WTC11 (cell line): ENCODE measurements around the gene AFF2. TPM values are rescaled to one million over a fixed set of nuclear protein-coding genes. Genes with fewer than 3 reads are reported as not detected.

Source experiments
- ATAC-seq: fragments of 200-7000 bp; cut with Tn5 transposase; 2 replicates; pipeline ENCODE4 v1.10.0; 2021; ENCODE audit warnings: mild to moderate bottlenecking, moderate library complexity
- CTCF ChIA-PET: fragments of 300-600 bp; sonication (Branson Sonifier 250); formaldehyde crosslinking; loops from one replicate; lab custom pipeline; 2021; ENCODE audit warnings: antibody characterized with exemption; lab: Charles Lee
- POLR2A ChIA-PET: fragments of 350-600 bp; sonication (Branson Sonifier 250); formaldehyde crosslinking; loops from one replicate; lab custom pipeline; 2021; ENCODE audit warnings: antibody characterized with exemption; lab: Charles Lee
- DNase-seq: peaks from one replicate; pipeline ENCODE4 v3.0.0; 2021; ENCODE audit warnings: low spot score
- H3K27ac Mint-ChIP-seq: 2 replicates; pipeline ENCODE4 v1.8.0; 2021; ENCODE audit warnings: mixed read lengths
- H3K27me3 Mint-ChIP-seq: 2 replicates; pipeline ENCODE4 v1.8.0; 2021; ENCODE audit warnings: low read depth, mild to moderate bottlenecking, moderate library complexity, mixed read lengths
- H3K36me3 Mint-ChIP-seq: 2 replicates; pipeline ENCODE4 v1.8.0; 2021; ENCODE audit warnings: mixed read lengths
- H3K4me1 Mint-ChIP-seq: 2 replicates; pipeline ENCODE4 v1.8.0; 2022; ENCODE audit warnings: mixed read lengths
- H3K4me3 Mint-ChIP-seq: 2 replicates; pipeline ENCODE4 v1.8.0; 2021; ENCODE audit warnings: mild to moderate bottlenecking, moderate library complexity, mixed read lengths
- H3K9me3 Mint-ChIP-seq: 2 replicates; pipeline ENCODE4 v1.8.0; 2021; ENCODE audit warnings: mixed read lengths
- CREB1 ChIP-seq: sonication (generic); formaldehyde crosslinking; IDR thresholded peaks from 2 replicates; pipeline ENCODE4 v1.8.0; 2023; ENCODE audit warnings: mild to moderate bottlenecking, missing genetic modification reagents
- ESRRA ChIP-seq: sonication (generic); formaldehyde crosslinking; IDR thresholded peaks from 2 replicates; pipeline ENCODE4 v1.8.1; 2022; ENCODE audit warnings: mild to moderate bottlenecking, missing genetic modification reagents, borderline replicate concordance
- JAZF1 ChIP-seq: fragments of 250-450 bp; sonication (Bioruptor Pico); IDR thresholded peaks from 2 replicates; pipeline ENCODE4 v1.9.0; 2021; ENCODE audit warnings: moderate library complexity, mild to moderate bottlenecking, inconsistent platforms
- NFATC4 ChIP-seq: fragments of 250-450 bp; sonication (Bioruptor Pico); IDR thresholded peaks from 2 replicates; pipeline ENCODE4 v1.9.0; 2021; ENCODE audit warnings: mild to moderate bottlenecking
- NR2C2 ChIP-seq: sonication (generic); formaldehyde crosslinking; IDR thresholded peaks from 2 replicates; pipeline ENCODE4 v1.8.0; 2022; ENCODE audit warnings: mild to moderate bottlenecking, missing genetic modification reagents
- RORB ChIP-seq: fragments of 250-450 bp; sonication (Bioruptor Pico); IDR thresholded peaks from 2 replicates; pipeline ENCODE4 v1.9.0; 2021; ENCODE audit warnings: mild to moderate bottlenecking
- SMAD4 ChIP-seq: sonication (generic); formaldehyde crosslinking; IDR thresholded peaks from 2 replicates; pipeline ENCODE4 v1.8.0; 2022; ENCODE audit warnings: mild to moderate bottlenecking, missing genetic modification reagents
- TEAD4 ChIP-seq: sonication (generic); formaldehyde crosslinking; IDR thresholded peaks from 2 replicates; pipeline ENCODE4 v1.8.0; 2022; ENCODE audit warnings: mild to moderate bottlenecking, missing genetic modification reagents
- TP53 ChIP-seq: sonication (generic); formaldehyde crosslinking; IDR thresholded peaks from 2 replicates; pipeline ENCODE4 v1.8.1; 2023; ENCODE audit warnings: mild to moderate bottlenecking, missing genetic modification reagents
- ZNF232 ChIP-seq: sonication (generic); formaldehyde crosslinking; IDR thresholded peaks from 2 replicates; pipeline ENCODE4 v1.8.0; 2022; ENCODE audit warnings: mild to moderate bottlenecking, missing genetic modification reagents
- ZNF263 ChIP-seq: sonication (generic); formaldehyde crosslinking; IDR thresholded peaks from 2 replicates; pipeline ENCODE4 v1.8.1; 2022; ENCODE audit warnings: low read depth, mild to moderate bottlenecking, moderate library complexity, missing genetic modification reagents
- ZNF396 ChIP-seq: fragments of 250-450 bp; sonication (Bioruptor Pico); IDR thresholded peaks from 2 replicates; pipeline ENCODE4 v1.8.0; 2021; ENCODE audit warnings: mild to moderate bottlenecking, moderate library complexity, borderline replicate concordance
- total RNA-seq: library from RNA; stranded (reverse); gene quantifications from 3 replicates; pipeline ENCODE4 v1.2.3, GENCODE V29; 2021
- TF ChIP-seq, protein P1 (sequence below): sonication (generic); formaldehyde crosslinking; conservative IDR thresholded peaks from 2 replicates; pipeline ENCODE4 v1.8.1; 2022; ENCODE audit warnings: mild to moderate bottlenecking, missing genetic modification reagents
- TF ChIP-seq, protein P2 (sequence below): sonication (generic); formaldehyde crosslinking; IDR thresholded peaks from 2 replicates; pipeline ENCODE4 v1.8.1; 2023; ENCODE audit warnings: mild to moderate bottlenecking, missing genetic modification reagents, moderate library complexity
- TF ChIP-seq, protein P3 (sequence below): sonication (generic); formaldehyde crosslinking; IDR thresholded peaks from 2 replicates; pipeline ENCODE4 v1.8.1; 2023; ENCODE audit warnings: mild to moderate bottlenecking, missing genetic modification reagents
- TF ChIP-seq, protein P4 (sequence below): sonication (generic); formaldehyde crosslinking; IDR thresholded peaks from 2 replicates; pipeline ENCODE4 v1.8.1; 2023; ENCODE audit warnings: mild to moderate bottlenecking, moderate library complexity, missing genetic modification reagents
- TF ChIP-seq, protein P5 (sequence below): sonication (generic); formaldehyde crosslinking; conservative IDR thresholded peaks from 2 replicates; pipeline ENCODE4 v1.8.1; 2023; ENCODE audit warnings: mild to moderate bottlenecking, low read depth, missing genetic modification reagents, moderate library complexity
- TF ChIP-seq, protein P6 (sequence below): fragments of 250-450 bp; sonication (Bioruptor Pico); IDR thresholded peaks from 2 replicates; pipeline ENCODE4 v2.1.2; 2022; ENCODE audit warnings: mild to moderate bottlenecking, moderate library complexity
- TF ChIP-seq, protein P7 (sequence below): fragments of 250-450 bp; sonication (Bioruptor Pico); IDR thresholded peaks from 2 replicates; pipeline ENCODE4 v1.9.0; 2021; ENCODE audit warnings: mild to moderate bottlenecking, borderline replicate concordance

Gene AFF2
- total RNA-seq, 1 experiment from 2014 or later, result 7.6 TPM

DNA sequence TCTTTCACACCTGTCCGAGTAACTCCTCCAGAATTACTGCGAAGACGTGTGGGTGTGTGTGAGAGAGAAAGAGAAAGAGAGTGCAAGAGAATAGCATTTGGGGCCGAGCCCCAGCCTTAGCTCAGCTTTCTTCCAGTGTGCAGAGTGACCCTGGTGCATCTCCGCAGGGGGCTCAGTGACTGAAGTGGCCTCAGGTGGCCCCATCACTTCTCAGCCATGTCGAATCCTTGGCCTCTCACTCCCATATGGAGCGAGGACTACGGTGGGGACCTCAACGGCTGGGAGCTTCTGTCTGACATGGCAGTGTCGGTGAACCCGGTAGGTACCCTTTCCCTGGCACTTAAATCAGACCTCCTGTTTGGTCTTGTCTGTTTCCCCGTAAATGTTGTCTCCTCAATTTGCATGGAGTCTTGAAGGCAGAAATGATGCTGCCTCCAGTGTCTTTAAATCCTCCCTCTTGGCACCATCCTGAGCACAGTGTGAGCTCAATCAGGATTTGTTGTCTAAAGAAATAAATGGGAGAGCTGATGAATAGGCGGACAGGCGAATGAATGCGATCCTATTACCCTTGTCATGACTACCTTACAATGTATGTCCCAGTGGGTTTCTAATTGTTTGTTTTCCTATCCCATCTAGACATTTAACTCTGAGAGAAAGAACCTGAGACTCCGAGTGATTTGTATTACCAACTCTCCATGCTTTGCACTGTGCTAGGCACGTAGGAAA lies 305.9 kb downstream of the AFF2 start:
- TF ChIP-seq RORB (CRISPR knock-in tag) (no peak), TP53 (CRISPR knock-in tag) (no peak), CREB1 (CRISPR knock-in tag) (no peak), SMAD4 (CRISPR knock-in tag) (no peak), NR2C2 (CRISPR knock-in tag) (no peak), ESRRA (CRISPR knock-in tag) (no peak), JAZF1 (CRISPR knock-in tag) (no peak), ZNF232 (CRISPR knock-in tag) (no peak), ZNF396 (CRISPR knock-in tag) (no peak), NFATC4 (CRISPR knock-in tag) (no peak), ZNF263 (no peak), TEAD4 (CRISPR knock-in tag) (no peak)
- TF ChIP-seq, protein P1, sequence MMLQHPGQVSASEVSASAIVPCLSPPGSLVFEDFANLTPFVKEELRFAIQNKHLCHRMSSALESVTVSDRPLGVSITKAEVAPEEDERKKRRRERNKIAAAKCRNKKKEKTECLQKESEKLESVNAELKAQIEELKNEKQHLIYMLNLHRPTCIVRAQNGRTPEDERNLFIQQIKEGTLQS (CRISPR knock-in tag), result no peak
- TF ChIP-seq, protein P2, sequence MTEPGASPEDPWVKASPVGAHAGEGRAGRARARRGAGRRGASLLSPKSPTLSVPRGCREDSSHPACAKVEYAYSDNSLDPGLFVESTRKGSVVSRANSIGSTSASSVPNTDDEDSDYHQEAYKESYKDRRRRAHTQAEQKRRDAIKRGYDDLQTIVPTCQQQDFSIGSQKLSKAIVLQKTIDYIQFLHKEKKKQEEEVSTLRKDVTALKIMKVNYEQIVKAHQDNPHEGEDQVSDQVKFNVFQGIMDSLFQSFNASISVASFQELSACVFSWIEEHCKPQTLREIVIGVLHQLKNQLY (CRISPR knock-in tag), result no peak
- TF ChIP-seq, protein P3, sequence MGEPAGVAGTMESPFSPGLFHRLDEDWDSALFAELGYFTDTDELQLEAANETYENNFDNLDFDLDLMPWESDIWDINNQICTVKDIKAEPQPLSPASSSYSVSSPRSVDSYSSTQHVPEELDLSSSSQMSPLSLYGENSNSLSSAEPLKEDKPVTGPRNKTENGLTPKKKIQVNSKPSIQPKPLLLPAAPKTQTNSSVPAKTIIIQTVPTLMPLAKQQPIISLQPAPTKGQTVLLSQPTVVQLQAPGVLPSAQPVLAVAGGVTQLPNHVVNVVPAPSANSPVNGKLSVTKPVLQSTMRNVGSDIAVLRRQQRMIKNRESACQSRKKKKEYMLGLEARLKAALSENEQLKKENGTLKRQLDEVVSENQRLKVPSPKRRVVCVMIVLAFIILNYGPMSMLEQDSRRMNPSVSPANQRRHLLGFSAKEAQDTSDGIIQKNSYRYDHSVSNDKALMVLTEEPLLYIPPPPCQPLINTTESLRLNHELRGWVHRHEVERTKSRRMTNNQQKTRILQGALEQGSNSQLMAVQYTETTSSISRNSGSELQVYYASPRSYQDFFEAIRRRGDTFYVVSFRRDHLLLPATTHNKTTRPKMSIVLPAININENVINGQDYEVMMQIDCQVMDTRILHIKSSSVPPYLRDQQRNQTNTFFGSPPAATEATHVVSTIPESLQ (CRISPR knock-in tag), result no peak
- TF ChIP-seq, protein P4, sequence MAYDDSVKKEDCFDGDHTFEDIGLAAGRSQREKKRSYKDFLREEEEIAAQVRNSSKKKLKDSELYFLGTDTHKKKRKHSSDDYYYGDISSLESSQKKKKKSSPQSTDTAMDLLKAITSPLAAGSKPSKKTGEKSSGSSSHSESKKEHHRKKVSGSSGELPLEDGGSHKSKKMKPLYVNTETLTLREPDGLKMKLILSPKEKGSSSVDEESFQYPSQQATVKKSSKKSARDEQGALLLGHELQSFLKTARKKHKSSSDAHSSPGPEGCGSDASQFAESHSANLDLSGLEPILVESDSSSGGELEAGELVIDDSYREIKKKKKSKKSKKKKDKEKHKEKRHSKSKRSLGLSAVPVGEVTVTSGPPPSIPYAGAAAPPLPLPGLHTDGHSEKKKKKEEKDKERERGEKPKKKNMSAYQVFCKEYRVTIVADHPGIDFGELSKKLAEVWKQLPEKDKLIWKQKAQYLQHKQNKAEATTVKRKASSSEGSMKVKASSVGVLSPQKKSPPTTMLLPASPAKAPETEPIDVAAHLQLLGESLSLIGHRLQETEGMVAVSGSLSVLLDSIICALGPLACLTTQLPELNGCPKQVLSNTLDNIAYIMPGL (CRISPR knock-in tag), result no peak
- TF ChIP-seq, protein P5, sequence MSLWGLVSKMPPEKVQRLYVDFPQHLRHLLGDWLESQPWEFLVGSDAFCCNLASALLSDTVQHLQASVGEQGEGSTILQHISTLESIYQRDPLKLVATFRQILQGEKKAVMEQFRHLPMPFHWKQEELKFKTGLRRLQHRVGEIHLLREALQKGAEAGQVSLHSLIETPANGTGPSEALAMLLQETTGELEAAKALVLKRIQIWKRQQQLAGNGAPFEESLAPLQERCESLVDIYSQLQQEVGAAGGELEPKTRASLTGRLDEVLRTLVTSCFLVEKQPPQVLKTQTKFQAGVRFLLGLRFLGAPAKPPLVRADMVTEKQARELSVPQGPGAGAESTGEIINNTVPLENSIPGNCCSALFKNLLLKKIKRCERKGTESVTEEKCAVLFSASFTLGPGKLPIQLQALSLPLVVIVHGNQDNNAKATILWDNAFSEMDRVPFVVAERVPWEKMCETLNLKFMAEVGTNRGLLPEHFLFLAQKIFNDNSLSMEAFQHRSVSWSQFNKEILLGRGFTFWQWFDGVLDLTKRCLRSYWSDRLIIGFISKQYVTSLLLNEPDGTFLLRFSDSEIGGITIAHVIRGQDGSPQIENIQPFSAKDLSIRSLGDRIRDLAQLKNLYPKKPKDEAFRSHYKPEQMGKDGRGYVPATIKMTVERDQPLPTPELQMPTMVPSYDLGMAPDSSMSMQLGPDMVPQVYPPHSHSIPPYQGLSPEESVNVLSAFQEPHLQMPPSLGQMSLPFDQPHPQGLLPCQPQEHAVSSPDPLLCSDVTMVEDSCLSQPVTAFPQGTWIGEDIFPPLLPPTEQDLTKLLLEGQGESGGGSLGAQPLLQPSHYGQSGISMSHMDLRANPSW (CRISPR knock-in tag), result no peak
- TF ChIP-seq, protein P6, sequence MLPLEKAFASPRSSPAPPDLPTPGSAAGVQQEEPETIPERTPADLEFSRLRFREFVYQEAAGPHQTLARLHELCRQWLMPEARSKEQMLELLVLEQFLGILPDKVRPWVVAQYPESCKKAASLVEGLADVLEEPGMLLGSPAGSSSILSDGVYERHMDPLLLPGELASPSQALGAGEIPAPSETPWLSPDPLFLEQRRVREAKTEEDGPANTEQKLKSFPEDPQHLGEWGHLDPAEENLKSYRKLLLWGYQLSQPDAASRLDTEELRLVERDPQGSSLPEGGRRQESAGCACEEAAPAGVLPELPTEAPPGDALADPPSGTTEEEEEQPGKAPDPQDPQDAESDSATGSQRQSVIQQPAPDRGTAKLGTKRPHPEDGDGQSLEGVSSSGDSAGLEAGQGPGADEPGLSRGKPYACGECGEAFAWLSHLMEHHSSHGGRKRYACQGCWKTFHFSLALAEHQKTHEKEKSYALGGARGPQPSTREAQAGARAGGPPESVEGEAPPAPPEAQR (CRISPR knock-in tag), result no peak
- TF ChIP-seq, protein P7, sequence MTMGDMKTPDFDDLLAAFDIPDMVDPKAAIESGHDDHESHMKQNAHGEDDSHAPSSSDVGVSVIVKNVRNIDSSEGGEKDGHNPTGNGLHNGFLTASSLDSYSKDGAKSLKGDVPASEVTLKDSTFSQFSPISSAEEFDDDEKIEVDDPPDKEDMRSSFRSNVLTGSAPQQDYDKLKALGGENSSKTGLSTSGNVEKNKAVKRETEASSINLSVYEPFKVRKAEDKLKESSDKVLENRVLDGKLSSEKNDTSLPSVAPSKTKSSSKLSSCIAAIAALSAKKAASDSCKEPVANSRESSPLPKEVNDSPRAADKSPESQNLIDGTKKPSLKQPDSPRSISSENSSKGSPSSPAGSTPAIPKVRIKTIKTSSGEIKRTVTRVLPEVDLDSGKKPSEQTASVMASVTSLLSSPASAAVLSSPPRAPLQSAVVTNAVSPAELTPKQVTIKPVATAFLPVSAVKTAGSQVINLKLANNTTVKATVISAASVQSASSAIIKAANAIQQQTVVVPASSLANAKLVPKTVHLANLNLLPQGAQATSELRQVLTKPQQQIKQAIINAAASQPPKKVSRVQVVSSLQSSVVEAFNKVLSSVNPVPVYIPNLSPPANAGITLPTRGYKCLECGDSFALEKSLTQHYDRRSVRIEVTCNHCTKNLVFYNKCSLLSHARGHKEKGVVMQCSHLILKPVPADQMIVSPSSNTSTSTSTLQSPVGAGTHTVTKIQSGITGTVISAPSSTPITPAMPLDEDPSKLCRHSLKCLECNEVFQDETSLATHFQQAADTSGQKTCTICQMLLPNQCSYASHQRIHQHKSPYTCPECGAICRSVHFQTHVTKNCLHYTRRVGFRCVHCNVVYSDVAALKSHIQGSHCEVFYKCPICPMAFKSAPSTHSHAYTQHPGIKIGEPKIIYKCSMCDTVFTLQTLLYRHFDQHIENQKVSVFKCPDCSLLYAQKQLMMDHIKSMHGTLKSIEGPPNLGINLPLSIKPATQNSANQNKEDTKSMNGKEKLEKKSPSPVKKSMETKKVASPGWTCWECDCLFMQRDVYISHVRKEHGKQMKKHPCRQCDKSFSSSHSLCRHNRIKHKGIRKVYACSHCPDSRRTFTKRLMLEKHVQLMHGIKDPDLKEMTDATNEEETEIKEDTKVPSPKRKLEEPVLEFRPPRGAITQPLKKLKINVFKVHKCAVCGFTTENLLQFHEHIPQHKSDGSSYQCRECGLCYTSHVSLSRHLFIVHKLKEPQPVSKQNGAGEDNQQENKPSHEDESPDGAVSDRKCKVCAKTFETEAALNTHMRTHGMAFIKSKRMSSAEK (CRISPR knock-in tag), result no peak
- TF ChIP-seq, all 79 proteins: peak for 0
- Mint-ChIP-seq H3K27ac (no peak overlapping the region), H3K4me3 (no peak overlapping the region), H3K9me3 (no peaks in the 10 kb centered on the region), H3K27me3 (peaks cover 65% of the 10 kb centered on the region), H3K36me3 (no peaks in the 10 kb centered on the region), H3K4me1 (peaks cover 21% of the 10 kb centered on the region)
- CTCF ChIA-PET, result no interaction called here
- POLR2A ChIA-PET, result no interaction called here
- DNase-seq, result peak; percentile 9
- peak; percentile 68 for ATAC-seq
